Measurements from ENCODE around the gene DNAI7. TPM values are rescaled to one million over a fixed set of nuclear protein-coding genes. Genes with fewer than 3 reads are reported as not detected.
A peak's percentile ranks its signal among the peaks of the same experiment; 100 is the strongest.

Gene DNAI7
- polyA plus RNA-seq, 6 donors from 2014 or later, result 0.16 to 0.21 TPM; not detected in 4

DNA sequence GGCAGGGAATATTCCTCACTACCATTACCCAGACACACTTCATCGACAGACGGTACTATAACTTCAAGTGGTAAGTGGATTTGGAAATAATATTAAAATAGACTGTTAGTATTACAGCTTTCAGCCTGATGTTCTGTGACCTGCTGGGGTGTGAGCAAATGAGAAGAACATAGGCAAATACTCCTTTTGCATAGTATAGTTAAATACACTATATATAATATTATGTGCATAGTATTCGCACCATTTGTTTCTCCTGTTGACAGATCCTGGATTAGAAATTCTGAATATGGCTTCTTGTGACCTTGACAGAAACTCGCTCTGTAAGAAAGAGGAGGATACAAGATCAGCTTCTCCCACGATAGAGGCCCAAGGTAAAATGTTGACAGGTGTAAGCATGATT is 115.6 kb downstream of the DNAI7 start:
- Mint-ChIP-seq H3K9me3 (no peaks in the 10 kb centered on the region), H3K27me3 (no peaks in the 10 kb centered on the region), H3K36me3 (peaks cover 14 to 22% of the 10 kb centered on the region in 2 donors), H3K4me1 (peaks cover 14 to 18% (median 16%) of the 10 kb centered on the region in 3 donors), H3K4me3 (no peak overlapping the region), H3K27ac (peak overlapping the region in 2 of 6 donors; percentile 13 to 59)
- DNase-seq (no peak), ATAC-seq (ENCODE audit: low read depth in 2 of 2) (no peak)

DNA sequence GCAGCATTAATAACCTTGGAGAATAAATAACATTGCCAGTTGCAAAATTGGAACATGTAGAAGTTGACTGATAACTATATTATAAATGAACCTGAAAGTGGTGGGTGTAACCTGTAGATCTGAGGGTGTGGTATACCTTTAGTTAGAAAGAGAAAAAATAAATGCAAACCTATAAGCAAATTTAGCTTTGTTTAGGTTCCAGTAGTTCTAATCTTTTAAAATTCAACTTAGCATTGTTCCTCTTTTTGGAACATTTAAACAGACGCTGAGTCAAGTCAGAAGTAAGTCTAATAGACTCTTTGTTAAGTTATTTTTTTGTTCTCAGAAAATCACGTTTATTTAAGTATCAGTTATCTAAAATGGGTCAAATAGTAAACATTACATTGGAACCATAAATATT is 120.0 kb downstream of the DNAI7 start:
- H3K36me3 Mint-ChIP-seq, result peaks cover 25 to 29% of the 10 kb centered on the region in 2 donors
- H3K4me1 Mint-ChIP-seq, result peaks cover 47 to 52% (median 49%) of the 10 kb centered on the region in 3 donors
- no peaks in the 10 kb centered on the region for H3K9me3 Mint-ChIP-seq
- ATAC-seq (ENCODE audit: low read depth in 2 of 2) (peak in 1 of 2 donors; percentile 28), DNase-seq (no peak)
- H3K27me3 Mint-ChIP-seq, result no peaks in the 10 kb centered on the region
- H3K27ac Mint-ChIP-seq, result peak overlapping the region; percentile 28 to 82 (median 62)
- peak overlapping the region in 6 of 8 donors; percentile 1 to 74 (median 22) for H3K4me3 Mint-ChIP-seq

DNA sequence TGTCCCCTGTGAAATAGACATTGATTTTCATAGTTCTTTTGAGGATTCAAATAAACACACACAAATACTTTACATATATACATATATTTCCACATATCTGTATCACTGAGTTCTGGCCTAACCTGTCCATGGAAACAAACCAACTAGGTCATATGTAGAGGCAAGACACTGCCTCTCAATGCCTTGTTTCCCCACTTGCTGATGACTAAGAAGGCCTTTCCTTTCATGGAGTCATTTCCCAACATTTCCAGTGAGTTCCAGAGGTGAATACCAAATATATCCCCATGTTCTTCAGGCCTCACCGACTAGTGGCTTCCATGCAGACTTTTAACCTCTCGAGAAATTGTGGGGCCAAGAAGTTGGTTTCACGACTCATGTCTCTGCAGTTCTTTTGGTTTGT is 120.8 kb downstream of the DNAI7 start:
- Mint-ChIP-seq H3K36me3 (peaks cover 28 to 32% of the 10 kb centered on the region in 2 donors), H3K4me3 (peak overlapping the region in 3 of 8 donors; percentile 22 to 74 (median 50)), H3K4me1 (peaks cover 49 to 59% (median 55%) of the 10 kb centered on the region in 3 donors), H3K27me3 (no peaks in the 10 kb centered on the region), H3K9me3 (no peaks in the 10 kb centered on the region), H3K27ac (peak overlapping the region; percentile 16 to 82 (median 45))
- DNase-seq, result no peak
- no peak for ATAC-seq (ENCODE audit: low read depth in 2 of 2)

DNA sequence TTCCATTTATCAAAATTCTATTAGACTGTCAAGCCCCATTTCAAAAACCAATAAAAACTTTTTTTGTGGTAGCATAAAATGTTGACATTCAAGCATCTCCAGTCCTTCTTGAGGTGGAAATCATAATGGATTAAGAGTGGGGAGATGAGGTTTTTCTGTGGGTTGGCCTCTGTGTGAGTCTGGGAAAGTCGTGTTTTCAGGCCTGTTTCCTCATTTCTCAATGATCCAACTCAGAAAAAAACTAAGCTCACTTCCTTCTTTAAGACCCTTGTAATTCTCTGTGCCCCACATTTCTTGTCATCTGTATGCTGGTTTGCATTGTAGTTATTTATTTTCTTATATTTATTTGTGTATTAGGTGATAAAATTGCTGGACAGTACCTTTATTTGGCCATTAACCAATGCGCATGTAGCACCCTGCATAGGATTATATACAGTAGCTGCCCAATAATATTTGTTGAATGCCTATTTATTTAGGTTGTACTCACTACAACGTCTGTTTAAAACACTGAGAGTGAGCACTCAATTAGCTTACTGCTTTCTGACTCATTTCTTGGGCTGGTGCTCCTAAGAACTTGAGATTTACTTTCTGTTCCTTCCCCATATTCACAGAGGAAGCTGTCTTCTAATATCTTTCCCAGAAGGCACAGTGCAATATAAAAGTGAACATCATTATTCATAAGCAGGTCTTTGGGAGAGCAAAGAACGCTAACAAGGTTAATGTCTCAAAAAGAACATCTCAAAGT is 121.9 kb downstream of the DNAI7 start:
- DNase-seq (no peak), ATAC-seq (ENCODE audit: low read depth in 2 of 2) (peak; percentile 30 to 47)
- no peaks in the 10 kb centered on the region for H3K27me3 Mint-ChIP-seq
- H3K4me3 Mint-ChIP-seq, result peak overlapping the region in 4 of 8 donors; percentile 9 to 25 (median 18)
- H3K36me3 Mint-ChIP-seq, result peaks cover 38 to 39% of the 10 kb centered on the region in 2 donors
- peak overlapping the region in 5 of 6 donors; percentile 37 to 95 (median 78) for H3K27ac Mint-ChIP-seq
- H3K4me1 Mint-ChIP-seq, result peaks cover 55 to 64% (median 59%) of the 10 kb centered on the region in 3 donors
- no peaks in the 10 kb centered on the region for H3K9me3 Mint-ChIP-seq

DNA sequence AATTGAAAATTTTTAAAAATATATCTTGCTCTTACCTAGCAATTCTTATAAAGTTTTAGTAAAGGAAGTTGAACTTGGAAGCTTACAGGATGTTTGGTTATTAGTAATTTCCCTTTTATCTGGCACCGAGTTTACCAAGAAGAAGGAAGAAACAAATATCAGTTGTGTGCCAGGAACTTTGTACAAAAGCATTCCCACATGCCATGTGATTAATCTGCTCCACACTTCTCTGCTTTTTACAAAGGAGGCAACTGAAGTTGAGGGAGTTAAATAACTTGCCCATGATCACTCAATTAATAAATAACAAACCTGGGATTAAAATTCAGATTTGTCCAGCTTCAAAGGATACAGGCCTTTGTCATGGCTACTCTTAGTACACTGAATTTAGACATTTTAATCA is 123.6 kb downstream of the DNAI7 start:
- H3K9me3 Mint-ChIP-seq, result no peaks in the 10 kb centered on the region
- peaks cover 58 to 66% (median 59%) of the 10 kb centered on the region in 3 donors for H3K4me1 Mint-ChIP-seq
- ATAC-seq (ENCODE audit: low read depth in 2 of 2), result no peak
- H3K36me3 Mint-ChIP-seq, result peaks cover 49 to 50% of the 10 kb centered on the region in 2 donors
- H3K27ac Mint-ChIP-seq, result peak overlapping the region in 3 of 6 donors; percentile 17 to 76 (median 53)
- peak overlapping the region in 2 of 8 donors; percentile 23 to 44 for H3K4me3 Mint-ChIP-seq
- H3K27me3 Mint-ChIP-seq, result no peaks in the 10 kb centered on the region
- no peak for DNase-seq

DNA sequence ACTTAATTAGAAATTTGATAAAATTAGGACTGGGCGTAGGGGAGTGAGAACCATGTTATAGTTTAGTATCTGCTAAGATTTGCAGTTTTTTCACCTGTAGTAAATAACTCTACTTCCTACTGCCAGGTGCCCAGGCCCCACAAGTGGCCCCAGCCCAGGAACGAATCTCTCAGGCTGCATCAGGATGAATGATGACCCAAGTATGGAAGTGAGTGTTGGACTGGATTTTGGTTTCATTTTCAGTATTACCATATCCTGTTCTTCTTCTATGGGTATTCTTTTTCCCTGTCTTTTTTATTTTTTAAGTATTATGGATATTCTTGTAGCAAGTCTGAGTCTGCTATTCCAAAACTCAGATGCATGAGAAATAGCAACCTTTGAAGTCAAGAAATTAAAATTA is 125.7 kb downstream of the DNAI7 start:
- H3K27me3 Mint-ChIP-seq, result no peaks in the 10 kb centered on the region
- DNase-seq (no peak), ATAC-seq (ENCODE audit: low read depth in 2 of 2) (no peak)
- H3K27ac Mint-ChIP-seq, result peak overlapping the region in 4 of 6 donors; percentile 69 to 88 (median 77)
- H3K4me3 Mint-ChIP-seq, result peak overlapping the region in 1 of 8 donors; percentile 35
- peaks cover 44 to 53% of the 10 kb centered on the region in 2 donors for H3K36me3 Mint-ChIP-seq
- H3K4me1 Mint-ChIP-seq, result peaks cover 46 to 56% (median 51%) of the 10 kb centered on the region in 3 donors
- no peaks in the 10 kb centered on the region for H3K9me3 Mint-ChIP-seq

DNA sequence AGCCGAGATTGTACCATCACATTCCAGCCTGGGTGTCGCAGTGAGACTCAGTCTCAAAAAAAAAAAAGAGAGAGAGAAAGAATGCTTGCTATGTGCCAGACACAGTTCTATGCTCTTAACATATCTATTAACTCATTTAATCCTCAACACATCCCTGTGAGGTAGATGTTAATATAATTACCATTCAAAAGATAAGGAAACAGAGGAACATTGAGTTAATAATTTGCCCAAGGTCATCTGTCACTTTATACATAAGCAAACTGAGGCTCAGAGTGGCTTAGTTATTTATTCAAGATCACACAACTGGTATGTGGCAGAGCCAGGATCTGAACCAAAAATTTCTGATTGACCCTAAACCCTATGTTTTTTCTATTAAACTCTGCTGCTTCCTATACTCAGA is 129.9 kb downstream of the DNAI7 start:
- no peaks in the 10 kb centered on the region for H3K27me3 Mint-ChIP-seq
- H3K4me3 Mint-ChIP-seq, result no peak overlapping the region
- H3K36me3 Mint-ChIP-seq, result peaks cover 42 to 47% of the 10 kb centered on the region in 2 donors
- H3K4me1 Mint-ChIP-seq, result peaks cover 31 to 63% (median 56%) of the 10 kb centered on the region in 3 donors
- no peaks in the 10 kb centered on the region for H3K9me3 Mint-ChIP-seq
- H3K27ac Mint-ChIP-seq, result peak overlapping the region in 2 of 6 donors; percentile 72 to 78
- ATAC-seq (ENCODE audit: low read depth in 2 of 2) (no peak), DNase-seq (no peak)

DNA sequence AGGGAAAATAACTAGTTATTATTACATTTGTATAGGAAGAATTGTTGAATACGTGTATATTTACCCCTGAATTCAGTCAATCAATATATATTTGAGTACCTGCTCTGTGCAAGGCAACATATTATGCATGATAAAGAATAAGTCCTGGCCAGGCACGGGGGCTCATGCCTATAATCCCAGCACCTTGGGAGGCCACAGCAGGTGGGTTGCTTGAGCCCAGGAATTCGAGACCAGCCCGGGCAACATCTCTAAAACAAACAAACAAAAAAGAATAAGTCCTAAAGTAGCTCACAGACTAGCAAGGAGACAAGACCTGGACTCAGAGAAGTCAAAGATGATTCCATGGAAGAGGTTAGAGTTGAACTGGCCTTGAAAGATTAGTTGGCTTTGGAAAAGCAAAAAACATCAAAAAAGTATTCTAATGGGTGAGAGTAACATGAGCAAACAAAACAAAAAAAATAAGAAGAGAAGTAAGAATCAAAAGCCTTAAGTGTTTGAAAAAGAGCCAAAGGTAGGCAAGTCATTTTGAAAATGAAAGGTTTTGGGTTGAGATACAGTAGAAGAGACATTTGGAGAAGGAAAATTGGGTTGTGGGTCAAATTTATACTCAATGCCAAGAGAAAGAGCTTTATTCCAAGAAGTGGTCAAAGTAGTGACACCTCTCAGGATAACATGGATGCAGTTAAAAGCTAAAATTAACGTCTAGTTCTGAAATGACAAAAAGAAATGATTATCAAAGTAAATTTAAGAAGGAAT is 130.9 kb downstream of the DNAI7 start:
- Mint-ChIP-seq H3K4me3 (peak overlapping the region in 1 of 8 donors; percentile 56), H3K9me3 (no peaks in the 10 kb centered on the region), H3K36me3 (peaks cover 37 to 42% of the 10 kb centered on the region in 2 donors), H3K27me3 (no peaks in the 10 kb centered on the region), H3K4me1 (peaks cover 31 to 65% (median 54%) of the 10 kb centered on the region in 3 donors), H3K27ac (peak overlapping the region in 5 of 6 donors; percentile 37 to 89 (median 72))
- ATAC-seq (ENCODE audit: low read depth in 2 of 2) (no peak), DNase-seq (no peak)

DNA sequence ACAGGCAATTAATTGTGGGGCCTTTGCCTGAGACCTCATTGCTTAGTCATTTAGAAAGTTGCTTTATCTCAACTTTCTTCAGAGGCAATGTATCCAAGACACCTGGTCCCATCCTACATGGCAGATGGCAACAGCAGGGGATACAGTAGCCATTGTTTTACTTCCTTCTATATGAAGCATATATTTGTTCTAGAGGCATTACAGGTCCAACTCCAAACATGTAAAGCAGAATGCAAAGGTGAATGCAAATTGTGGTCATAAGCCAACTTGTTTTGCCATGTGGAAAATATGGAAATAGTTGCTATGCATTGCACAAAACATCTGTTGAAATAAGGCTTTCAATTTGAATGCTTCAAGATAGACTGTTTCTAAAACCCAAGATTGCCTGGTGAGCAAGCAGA is 136.3 kb downstream of the DNAI7 start:
- Mint-ChIP-seq H3K4me3 (peak overlapping the region; percentile 13 to 96 (median 67)), H3K27ac (peak overlapping the region in 4 of 6 donors; percentile 29 to 51 (median 45)), H3K4me1 (peaks cover 61 to 86% (median 84%) of the 10 kb centered on the region in 3 donors), H3K36me3 (peaks cover 12 to 25% of the 10 kb centered on the region in 2 donors), H3K27me3 (no peaks in the 10 kb centered on the region), H3K9me3 (no peaks in the 10 kb centered on the region)
- DNase-seq (no peak), ATAC-seq (ENCODE audit: low read depth in 2 of 2) (peak; percentile 40 to 51)

Other genes starting within 250 kb of the DNAI7 start
- 1 to 10 TPM in 4 of 6 donors, under 1 TPM in 1, not detected in 1; 0.18 to 4.9 (median 1.8) TPM for gene BCAT1, start 246.1 kb downstream of the DNAI7 start, polyA plus RNA-seq (ENCODE audit: low read depth in 6 of 6)
- 10 to 100 TPM; 29.9 to 67.1 (median 39.5) TPM for gene ETFRF1, start 77 bp upstream of the DNAI7 start, polyA plus RNA-seq (ENCODE audit: low read depth in 6 of 6)
- 10 to 100 TPM; 13.5 to 27.8 (median 25.7) TPM for gene KRAS, start 55.8 kb upstream of the DNAI7 start, polyA plus RNA-seq (ENCODE audit: low read depth in 6 of 6)